OCI-LY7 (cell line): Measurements from ENCODE around the gene CD44.

Experiments used
- CTCF ChIP-seq: fragments of 200-600 bp; sonication (generic); conservative IDR thresholded peaks from 2 replicates; pipeline ENCODE4 v1.5.1; 2014; ENCODE audit warnings: mild to moderate bottlenecking, antibody characterized with exemption, low read length, moderate library complexity, mixed read lengths
- EZH2phosphoT487 ChIP-seq: fragments of 200-600 bp; sonication (generic); IDR thresholded peaks from 2 replicates; pipeline ENCODE4 v1.6.1; 2018; ENCODE audit warnings: low read depth, borderline replicate concordance, mild to moderate bottlenecking, mixed run types, antibody characterized with exemption, low read length, moderate library complexity, mixed read lengths

- no peak for TF ChIP-seq CTCF
- TF ChIP-seq EZH2phosphoT487, result no peak
Measured at GRCh38 chr11:35182317-35182939, 43.5 kb downstream of the CD44 start.
